ENCODE results near the gene PRUNE2. TPM values are rescaled to one million over a fixed set of nuclear protein-coding genes. Genes with fewer than 3 reads are reported as not detected.
"Not testable (repeated sequence)": the region's sequence is repeated elsewhere in the genome, so short reads cannot be mapped to it uniquely, and the experiment has no call there.

The PRUNE2 gene
- total RNA-seq, 2 experiments from 2014 or later, result 0.38 to 0.44 TPM

- Histone ChIP-seq H3K36me3 (ENCODE audit: insufficient read depth, low read length) (no peaks in the 10 kb centered on the region), H3K9me3 (ENCODE audit: low read length) (no peaks in the 10 kb centered on the region), H3K79me2 (ENCODE audit: insufficient read depth, low read depth, low read length) (no peaks in the 10 kb centered on the region), H3K4me2 (ENCODE audit: low read length) (no peak overlapping the region), H4K20me1 (ENCODE audit: insufficient read depth, low read length) (no peaks in the 10 kb centered on the region), H3K27ac (ENCODE audit: low read depth, low read length, poor library complexity, severe bottlenecking) (no peak overlapping the region), H3K4me1 (ENCODE audit: insufficient read depth, low read length, poor library complexity, severe bottlenecking) (no peaks in the 10 kb centered on the region), H3K4me3 (ENCODE audit: low read depth, low read length, poor library complexity, severe bottlenecking) (no peak overlapping the region), H2AFZ (ENCODE audit: low read length) (no peak overlapping the region), H3K9me2 (ENCODE audit: insufficient read depth, low read length) (no peaks in the 10 kb centered on the region)
- no TSS peak for BruUV-seq (replicated peaks)
- POLR2A ChIA-PET, result no interaction called here
- CTCF ChIA-PET (ENCODE audit: unreplicated experiment), result no interaction called here
- no peak for DNase-seq (ENCODE audit: low spot score)
- intact Hi-C loops (cut with micrococcal nuclease; ENCODE audit: unreplicated experiment), result no loop called here
- TF ChIP-seq CTCF (conservative IDR thresholded peaks at IDR 0.05; ENCODE audit: low read length) (no peak), EZH2phosphoT487 (IDR thresholded peaks at IDR 0.05; ENCODE audit: borderline replicate concordance, low read depth, low read length) (no peak)
Observed at GRCh38 chr9:76676857-76677256, 229.1 kb downstream of the PRUNE2 start.

- Histone ChIP-seq H3K4me2 (ENCODE audit: low read length) (no peak overlapping the region), H4K20me1 (ENCODE audit: insufficient read depth, low read length) (no peaks in the 10 kb centered on the region), H3K79me2 (ENCODE audit: insufficient read depth, low read depth, low read length) (no peaks in the 10 kb centered on the region), H3K27ac (ENCODE audit: low read depth, low read length, poor library complexity, severe bottlenecking) (no peak overlapping the region), H2AFZ (ENCODE audit: low read length) (no peak overlapping the region), H3K4me3 (ENCODE audit: low read depth, low read length, poor library complexity, severe bottlenecking) (no peak overlapping the region), H3K36me3 (ENCODE audit: insufficient read depth, low read length) (no peaks in the 10 kb centered on the region), H3K4me1 (ENCODE audit: insufficient read depth, low read length, poor library complexity, severe bottlenecking) (peaks cover 8% of the 10 kb centered on the region), H3K9me3 (ENCODE audit: low read length) (no peaks in the 10 kb centered on the region), H3K9me2 (ENCODE audit: insufficient read depth, low read length) (no peaks in the 10 kb centered on the region)
- TF ChIP-seq CTCF (conservative IDR thresholded peaks at IDR 0.05; ENCODE audit: low read length) (no peak), EZH2phosphoT487 (IDR thresholded peaks at IDR 0.05; ENCODE audit: borderline replicate concordance, low read depth, low read length) (no peak)
- intact Hi-C loops (cut with micrococcal nuclease; ENCODE audit: unreplicated experiment), result no loop called here
- ChIA-PET POLR2A (interaction anchor here (0.6 to 1.2 kb wide), 4 partner anchors 12 to 273 kb away, joined by 3 to 4 read pairs (median 3); partner anchors contain the start of gene RFK), CTCF (ENCODE audit: unreplicated experiment) (no interaction called here)
- DNase-seq (ENCODE audit: low spot score), result no peak
- no TSS peak for BruUV-seq (replicated peaks)
Observed at GRCh38 chr9:76667521-76667957, 238.4 kb downstream of the PRUNE2 start.

GRCh38 chr9:76665966-76666365 lies 239.9 kb downstream of the PRUNE2 start:
- peaks cover 17% of the 10 kb centered on the region for H3K4me1 ChIP-seq (ENCODE audit: insufficient read depth, low read length, poor library complexity, severe bottlenecking)
- H3K36me3 ChIP-seq (ENCODE audit: insufficient read depth, low read length); DNase-seq (ENCODE audit: low spot score); CTCF ChIA-PET (ENCODE audit: unreplicated experiment); H2AFZ ChIP-seq (ENCODE audit: low read length); H3K9me2 ChIP-seq (ENCODE audit: insufficient read depth, low read length); H3K4me2 ChIP-seq (ENCODE audit: low read length); intact Hi-C loops (cut with micrococcal nuclease; ENCODE audit: unreplicated experiment); H3K4me3 ChIP-seq (ENCODE audit: low read depth, low read length, poor library complexity, severe bottlenecking); POLR2A ChIA-PET; H3K79me2 ChIP-seq (ENCODE audit: insufficient read depth, low read depth, low read length); BruUV-seq (replicated peaks); H3K9me3 ChIP-seq (ENCODE audit: low read length); H3K27ac ChIP-seq (ENCODE audit: low read depth, low read length, poor library complexity, severe bottlenecking); H4K20me1 ChIP-seq (ENCODE audit: insufficient read depth, low read length): not testable (repeated sequence)
- TF ChIP-seq CTCF (conservative IDR thresholded peaks at IDR 0.05; ENCODE audit: low read length), result peak; percentile 67

Measured in OCI-LY7 (cell line).